HG03432 (cell line): ENCODE results near the gene FHIT.

ENCODE experiments used
- ATAC-seq: cut with Tn5 transposase; IDR thresholded peaks from one replicate; pipeline ENCODE4 v1.9.1; 2021; ENCODE audit warnings: mild to moderate bottlenecking, moderate library complexity; ENCODE audit not compliant: unreplicated experiment

Gene FHIT

GRCh38 chr3:60095516-60095915, 1155.7 kb downstream of the FHIT start:
- no peak for ATAC-seq

GRCh38 chr3:60094392-60094947, 1156.8 kb downstream of the FHIT start:
- no peak for ATAC-seq

GRCh38 chr3:60090548-60090947, 1160.7 kb downstream of the FHIT start:
- no peak for ATAC-seq

- peak; percentile 95 for ATAC-seq
These were observed 1164.4 kb downstream of the FHIT start for GRCh38 chr3:60086811-60087210.

GRCh38 chr3:60085649-60086048, 1165.6 kb downstream of the FHIT start:
- no peak for ATAC-seq

DNA sequence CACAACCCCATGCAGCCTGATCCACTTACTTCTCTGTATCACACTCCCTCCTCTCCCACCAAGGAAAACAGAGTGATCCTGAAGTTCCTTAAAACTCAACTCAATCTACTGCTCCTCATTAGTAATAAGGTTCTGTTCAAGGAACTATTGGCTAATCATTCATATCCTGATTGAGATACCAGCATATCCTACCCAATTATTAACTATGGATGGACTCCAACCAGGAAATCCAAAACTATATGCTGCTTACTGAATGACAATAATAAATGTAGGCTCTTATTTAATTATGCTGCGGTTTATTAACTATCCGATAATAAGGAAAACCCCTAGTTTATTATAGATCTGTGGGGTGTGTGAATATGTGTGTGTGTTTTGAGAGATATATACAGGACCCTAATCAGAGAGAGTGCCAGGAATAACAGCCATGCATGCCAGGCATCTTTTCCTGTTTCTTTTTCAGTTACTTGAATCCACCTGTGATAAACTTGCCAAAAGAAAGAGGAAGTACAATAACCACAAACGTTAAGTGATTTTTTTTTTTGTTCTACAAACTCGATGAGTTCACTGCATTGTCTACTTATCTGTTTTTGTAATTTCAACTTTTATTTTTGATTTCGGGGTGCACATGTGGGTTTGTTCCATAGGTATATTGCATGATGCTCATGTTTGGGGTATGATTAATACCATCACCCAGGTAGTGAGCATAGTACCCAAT, 1169.7 kb downstream of the FHIT start:
- ATAC-seq = peak; percentile 74

DNA sequence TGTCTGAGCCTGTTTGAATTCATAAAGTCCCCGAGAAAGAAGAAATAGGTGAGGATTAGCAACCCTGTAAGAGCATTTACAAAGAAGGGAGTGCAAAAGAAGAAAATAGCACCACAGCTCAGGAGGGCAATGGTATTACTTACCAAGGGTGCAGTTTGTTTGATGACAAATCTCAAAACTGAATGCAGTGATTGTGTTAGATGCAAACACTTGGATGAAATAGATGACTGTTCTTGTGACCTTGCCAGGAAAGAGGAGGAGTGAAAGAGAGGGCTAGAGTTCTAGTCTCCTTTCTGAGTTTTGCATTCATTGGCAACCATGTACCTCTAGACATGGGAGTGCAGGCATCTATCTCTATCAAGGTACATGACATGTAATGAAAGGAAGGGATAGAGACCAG, 1170.6 kb downstream of the FHIT start:
- ATAC-seq = peak; percentile 41

- no peak for ATAC-seq
These were observed 1172.2 kb downstream of the FHIT start for GRCh38 chr3:60079076-60079475.

- no peak for ATAC-seq
These were observed 1174.9 kb downstream of the FHIT start for GRCh38 chr3:60076331-60076730.

DNA sequence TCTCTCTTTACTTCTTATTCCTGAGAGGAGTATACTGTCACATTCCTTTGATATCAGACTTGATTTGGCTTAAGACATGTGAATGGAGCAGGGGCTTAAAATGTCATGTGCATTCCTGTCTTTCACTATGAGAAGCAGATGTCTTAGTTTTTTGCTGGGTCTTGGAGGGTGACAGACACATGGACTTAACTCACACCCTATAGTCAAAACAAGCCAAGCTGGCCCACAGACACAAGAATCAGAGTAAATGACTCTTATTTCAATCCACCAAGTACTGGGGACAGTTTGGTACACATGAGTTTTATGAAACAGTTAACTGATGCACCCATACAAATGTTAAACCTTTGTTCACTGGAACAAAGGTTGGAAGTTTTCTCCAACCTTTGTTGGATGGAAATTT, 1177.3 kb downstream of the FHIT start:
- ATAC-seq = no peak

DNA sequence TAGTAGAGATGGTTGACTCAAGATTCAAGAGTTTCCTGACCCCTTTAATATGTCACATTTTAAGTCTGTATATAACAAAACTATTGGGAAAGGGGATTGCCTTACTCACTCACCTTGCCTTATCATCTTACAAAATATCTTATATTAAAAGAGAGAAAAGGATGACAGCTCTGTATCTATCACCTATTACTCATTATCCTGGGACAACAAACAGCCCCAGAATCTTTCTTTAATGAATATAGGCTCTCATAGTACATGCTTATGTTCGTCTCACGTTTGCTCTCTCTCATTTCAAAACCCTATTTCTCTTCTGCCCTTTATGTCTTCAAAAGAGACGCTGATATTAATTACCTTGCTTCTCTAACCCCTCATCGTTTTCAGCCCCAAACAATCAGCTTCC, 1178.0 kb downstream of the FHIT start:
- ATAC-seq = no peak

- ATAC-seq = no peak
These were observed 1180.9 kb downstream of the FHIT start for GRCh38 chr3:60070366-60070765.

- no peak for ATAC-seq
These were observed 1185.9 kb downstream of the FHIT start for GRCh38 chr3:60065227-60065868.

DNA sequence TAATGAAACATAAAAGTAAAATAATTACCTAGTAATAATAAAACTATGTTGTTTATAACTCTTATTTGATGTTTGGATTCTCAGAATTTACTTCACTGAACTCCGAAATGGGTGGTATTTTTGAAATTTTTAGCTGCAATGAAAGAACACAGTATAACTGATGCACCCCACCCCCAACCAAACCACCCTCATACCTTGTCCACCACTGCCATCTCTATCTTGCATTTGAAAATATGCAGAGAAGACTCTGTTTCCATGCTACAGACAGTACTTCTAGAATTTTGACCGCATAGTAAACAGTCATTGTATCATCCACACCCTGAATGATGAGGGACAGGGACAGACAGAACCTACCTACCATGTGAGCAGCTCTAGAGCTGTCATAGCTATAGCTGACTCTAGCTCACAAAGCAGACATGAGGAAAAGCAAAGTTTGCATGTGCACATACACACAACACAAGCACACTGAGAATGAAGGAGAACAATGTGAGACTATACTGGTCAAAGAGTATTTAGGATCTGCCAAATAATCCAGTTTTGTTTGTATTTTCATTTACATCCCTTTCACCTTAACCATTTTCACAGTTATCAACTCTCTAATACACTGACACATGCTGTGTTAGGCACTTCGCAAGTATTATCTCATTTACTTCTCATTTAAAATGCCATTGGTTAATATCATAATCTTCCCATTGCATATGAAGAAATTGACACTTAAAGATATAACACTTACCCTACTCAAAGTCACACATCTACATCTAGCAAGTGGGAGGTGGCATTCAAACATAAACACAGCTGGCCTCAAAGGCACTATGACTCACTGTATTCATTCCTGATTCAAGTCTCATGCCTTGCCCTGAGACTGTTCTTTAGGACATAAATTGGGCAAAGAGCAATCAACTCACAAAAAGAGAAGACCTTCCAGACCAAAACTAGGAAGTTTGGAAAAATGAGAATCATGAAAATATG, 1186.8 kb downstream of the FHIT start:
- ATAC-seq = no peak

GRCh38 chr3:60056404-60056803, 1194.8 kb downstream of the FHIT start:
- ATAC-seq = no peak

- ATAC-seq = no peak
These were observed 1195.5 kb downstream of the FHIT start for GRCh38 chr3:60055765-60056164.

- no peak for ATAC-seq
These were observed 1197.6 kb downstream of the FHIT start for GRCh38 chr3:60053526-60054265.

GRCh38 chr3:60048447-60048848, 1202.8 kb downstream of the FHIT start:
- no peak for ATAC-seq

DNA sequence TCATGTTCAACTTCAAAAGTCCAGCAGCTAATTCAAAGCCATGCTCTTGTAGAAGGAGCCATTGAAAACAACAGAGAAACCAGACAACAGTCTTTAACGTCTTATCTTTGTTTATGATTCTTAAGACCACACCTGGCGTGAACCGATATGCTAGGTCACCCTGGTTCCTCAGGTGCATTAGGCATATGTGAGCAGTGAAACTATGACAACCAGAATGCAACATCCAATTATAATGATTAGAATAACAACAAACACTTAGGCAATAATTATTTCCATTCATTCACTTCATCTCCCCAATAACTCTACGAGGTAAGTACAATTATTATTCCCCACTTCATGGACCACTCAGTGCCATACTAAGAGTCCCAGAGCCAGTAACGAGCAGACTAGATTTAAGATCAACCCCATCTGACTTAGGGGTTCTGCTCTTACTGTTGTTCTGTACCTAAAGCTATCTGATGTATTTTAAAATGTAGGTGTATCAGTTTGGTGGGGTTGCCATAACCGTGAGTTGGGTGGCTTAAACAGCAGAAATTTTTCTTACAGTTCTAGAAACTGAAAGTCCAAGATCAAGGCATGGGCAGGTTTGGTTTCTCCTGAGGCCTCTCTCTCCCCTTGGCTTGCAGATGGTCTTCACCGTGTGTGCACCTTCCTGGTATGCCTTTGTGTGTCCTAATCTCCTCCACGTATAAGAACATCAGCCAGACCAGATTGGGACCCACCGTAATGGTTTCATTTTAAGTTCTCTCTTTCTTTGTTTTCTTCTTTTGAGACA, 1203.6 kb downstream of the FHIT start:
- ATAC-seq = no peak

DNA sequence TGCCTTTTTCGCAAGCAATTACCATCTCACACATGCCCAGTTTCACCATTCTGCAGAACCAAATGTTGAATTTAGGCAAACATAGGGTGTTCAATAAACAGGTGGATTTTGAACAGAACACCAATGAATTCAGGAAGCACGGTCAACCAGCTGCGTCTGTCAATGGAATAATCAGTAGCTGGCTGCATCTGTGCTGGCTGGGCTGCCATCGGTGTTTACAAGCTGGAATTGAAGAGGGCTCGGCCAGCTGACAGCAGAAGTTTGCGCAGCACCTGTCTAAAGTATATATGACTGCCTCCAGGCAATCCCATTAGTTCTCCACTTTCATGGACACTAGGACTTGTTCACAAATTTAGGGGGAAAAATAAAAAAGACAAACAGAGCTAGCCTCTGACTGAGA, 1205.0 kb downstream of the FHIT start:
- ATAC-seq = no peak
